ENCODE data around the gene PDE4D. TPM values are rescaled to one million over a fixed set of nuclear protein-coding genes. Genes with fewer than 3 reads are reported as not detected.

The PDE4D gene
- total and polyA plus RNA-seq, 10 of the 15 experiments (the other 5 are each of a cell fraction or from before 2014, with no cell fraction given) = 0.87 to 4.1 (median 2.2) TPM

- no peak overlapping the region for H3K9ac ChIP-seq (ENCODE audit: control insufficient read depth, insufficient read depth, low read length)
- ChIA-PET RAD21 (ENCODE audit: unreplicated experiment) (no interaction called here), SMC1A (ENCODE audit: uncharacterized antibody, unreplicated experiment) (no interaction called here), POLR2A (no interaction called here), CTCF (no interaction called here)
- peaks cover 0 to 1% of the 10 kb centered on the region in 2 experiments; a peak in 2 of 4 replicates for H3K27me3 ChIP-seq (replicated peaks in 1 of 2; ENCODE audit: control insufficient read depth in 2 of 2, insufficient read depth in 2 of 2, low read length in 1 of 2)
- no peak for FAIRE-seq
- no peak overlapping the region for H3K27ac ChIP-seq (ENCODE audit: control insufficient read depth, insufficient read depth)
- no peaks in the 10 kb centered on the region for H3K9me3 ChIP-seq (replicated peaks; ENCODE audit: control insufficient read depth, insufficient read depth, low read length)
- H3K36me3 ChIP-seq (ENCODE audit: control insufficient read depth in 2 of 2, insufficient read depth in 2 of 2, low read length in 1 of 2) = no peaks in the 10 kb centered on the region
- in situ Hi-C loops (cut with MboI) = no loop called here
- BruUV-seq (replicated peaks) = no TSS peak
- no peak for DNase-seq (ENCODE audit: low read depth, low spot score)
- no peaks in the 10 kb centered on the region for H3K4me1 ChIP-seq (ENCODE audit: control insufficient read depth, insufficient read depth, low read length)
- no peak overlapping the region for H2AFZ ChIP-seq (ENCODE audit: control insufficient read depth, low read depth, low read length)
- no peak for ATAC-seq
- H4K20me1 ChIP-seq (ENCODE audit: control insufficient read depth, insufficient read depth) = no peaks in the 10 kb centered on the region
- H3K4me3 ChIP-seq = no peak overlapping the region
- no peak for TF ChIP-seq MYC (IDR thresholded peaks at IDR 0.05; ENCODE audit: insufficient read depth, insufficient read length, insufficient replicate concordance, low read length, severe bottlenecking)
- TF ChIP-seq POLR2AphosphoS5 (IDR thresholded peaks at IDR 0.05; ENCODE audit: low read length) = no peak
- no peak for TF ChIP-seq PML (IDR thresholded peaks at IDR 0.05; ENCODE audit: low read length)
- TF ChIP-seq MLLT1 (IDR thresholded peaks at IDR 0.05) = no peak
- no peak for TF ChIP-seq LARP7 (IDR thresholded peaks at IDR 0.05)
- TF ChIP-seq TBL1XR1 (IDR thresholded peaks at IDR 0.05; ENCODE audit: low read depth, low read length) = no peak
- TF ChIP-seq CHD1 (IDR thresholded peaks at IDR 0.05; ENCODE audit: low read depth, low read length) = no peak
- no peak for TF ChIP-seq CBX5 (IDR thresholded peaks at IDR 0.05; ENCODE audit: low read depth)
- no peak for TF ChIP-seq HCFC1 (IDR thresholded peaks at IDR 0.05; ENCODE audit: low read length)
- H3K4me2 ChIP-seq (ENCODE audit: control insufficient read depth, insufficient read depth) = no peak overlapping the region
- intact Hi-C loops (cut with micrococcal nuclease; ENCODE audit: unreplicated experiment) = no loop called here
- H3K79me2 ChIP-seq (ENCODE audit: control insufficient read depth, insufficient read depth, low read length) = no peaks in the 10 kb centered on the region
- 28% methylated on average over 3 of the region's 3 CpGs for WGBS (ENCODE audit: insufficient coverage, insufficient replicate concordance, low lambda C conversion rate, missing lambda C conversion rate)
Observed at GRCh38 chr5:59272809-59273427, 620.6 kb downstream of the PDE4D start.

Measured in GM12878 (cell line).